ENCODE measurements around the gene PRR32. TPM values are rescaled to one million over a fixed set of nuclear protein-coding genes. Genes with fewer than 3 reads are reported as not detected.
"Not testable (repeated sequence)": the region's sequence is repeated elsewhere in the genome, so short reads cannot be mapped to it uniquely, and the experiment has no call there.

Gene PRR32
- total RNA-seq, 2 experiments from 2014 or later = not detected

- no peaks in the 10 kb centered on the region for H3K9me3 ChIP-seq (ENCODE audit: control insufficient read depth in 1 of 2, insufficient read depth in 1 of 2, low read length in 2 of 2)
- DNase-seq (no peak), ATAC-seq (ENCODE audit: poor library complexity) (no peak)
- CTCF ChIA-PET = no interaction called here
- Mint-ChIP-seq H3K27me3 (no peaks in the 10 kb centered on the region), H3K36me3 (ENCODE audit: low read depth) (no peaks in the 10 kb centered on the region), H3K4me1 (ENCODE audit: low read depth) (no peaks in the 10 kb centered on the region), H3K27ac (no peak overlapping the region), H3K4me3 (no peak overlapping the region), H3K9me3 (no peaks in the 10 kb centered on the region)
- intact Hi-C loops (cut with DNase I, micrococcal nuclease) = no loop called here
- H3K27me3 ChIP-seq (ENCODE audit: control insufficient read depth in 1 of 2, insufficient read depth in 2 of 2, low read length in 2 of 2) = no peaks in the 10 kb centered on the region
- POLR2A ChIA-PET = no interaction called here
- no peak overlapping the region for H3K4me3 ChIP-seq (ENCODE audit: low read length)
- no peaks in the 10 kb centered on the region for H3K36me3 ChIP-seq (ENCODE audit: insufficient read depth, low read length)
- no peak for TF ChIP-seq CTCF (IDR thresholded peaks at IDR 0.05)
- H3K4me1 ChIP-seq (ENCODE audit: insufficient read depth, low read length) = no peaks in the 10 kb centered on the region
- no peak overlapping the region for H3K27ac ChIP-seq (ENCODE audit: low read depth in 1 of 2, low read length in 2 of 2)
Observed at GRCh38 chrX:126799059-126799458, 20.5 kb upstream of the PRR32 start.

- H3K9me3 ChIP-seq (ENCODE audit: control insufficient read depth in 1 of 2, insufficient read depth in 1 of 2, low read length in 2 of 2); H3K9me3 Mint-ChIP-seq; intact Hi-C loops (cut with DNase I, micrococcal nuclease); POLR2A ChIA-PET; H3K4me3 ChIP-seq (ENCODE audit: low read length); H3K27ac Mint-ChIP-seq; H3K27me3 Mint-ChIP-seq; H3K36me3 ChIP-seq (ENCODE audit: insufficient read depth, low read length); CTCF ChIA-PET; H3K4me1 Mint-ChIP-seq (ENCODE audit: low read depth); H3K27ac ChIP-seq (ENCODE audit: low read depth in 1 of 2, low read length in 2 of 2); ATAC-seq (ENCODE audit: poor library complexity); H3K4me1 ChIP-seq (ENCODE audit: insufficient read depth, low read length); H3K36me3 Mint-ChIP-seq (ENCODE audit: low read depth); H3K4me3 Mint-ChIP-seq; DNase-seq; H3K27me3 ChIP-seq (ENCODE audit: control insufficient read depth in 1 of 2, insufficient read depth in 2 of 2, low read length in 2 of 2): not testable (repeated sequence)
Observed at GRCh38 chrX:126806784-126807183, 12.7 kb upstream of the PRR32 start.

- TF ChIP-seq CTCF (IDR thresholded peaks at IDR 0.05) = no peak
- CTCF ChIA-PET = interaction anchor here (1.0 kb wide), 1 partner anchor 14 kb away, joined by 3 read pairs; no protein-coding TSS in a partner anchor
- DNase-seq (no peak), ATAC-seq (ENCODE audit: poor library complexity) (no peak)
- Histone ChIP-seq H3K27ac (ENCODE audit: low read depth in 1 of 2, low read length in 2 of 2) (no peak overlapping the region), H3K36me3 (ENCODE audit: insufficient read depth, low read length) (no peaks in the 10 kb centered on the region), H3K4me3 (ENCODE audit: low read length) (no peak overlapping the region), H3K4me1 (ENCODE audit: insufficient read depth, low read length) (no peaks in the 10 kb centered on the region), H3K27me3 (ENCODE audit: control insufficient read depth in 1 of 2, insufficient read depth in 2 of 2, low read length in 2 of 2) (no peaks in the 10 kb centered on the region), H3K9me3 (ENCODE audit: control insufficient read depth in 1 of 2, insufficient read depth in 1 of 2, low read length in 2 of 2) (no peaks in the 10 kb centered on the region)
- intact Hi-C loops (cut with DNase I, micrococcal nuclease) = no loop called here
- H3K27ac Mint-ChIP-seq = no peak overlapping the region
- H3K9me3 Mint-ChIP-seq = no peaks in the 10 kb centered on the region
- no peaks in the 10 kb centered on the region for H3K4me1 Mint-ChIP-seq (ENCODE audit: low read depth)
- no peak overlapping the region for H3K4me3 Mint-ChIP-seq
- POLR2A ChIA-PET = no interaction called here
- no peaks in the 10 kb centered on the region for H3K36me3 Mint-ChIP-seq (ENCODE audit: low read depth)
- no peaks in the 10 kb centered on the region for H3K27me3 Mint-ChIP-seq
Observed at GRCh38 chrX:126815806-126816205, 3.7 kb upstream of the PRR32 start.

GRCh38 chrX:126820700-126821420 lies 1.3 kb downstream of the PRR32 start:
- Mint-ChIP-seq H3K9me3 (no peaks in the 10 kb centered on the region), H3K4me3 (no peak overlapping the region), H3K27me3 (no peaks in the 10 kb centered on the region), H3K36me3 (ENCODE audit: low read depth) (no peaks in the 10 kb centered on the region), H3K4me1 (ENCODE audit: low read depth) (no peaks in the 10 kb centered on the region), H3K27ac (no peak overlapping the region)
- no peak overlapping the region for H3K4me3 ChIP-seq (ENCODE audit: low read length)
- ChIA-PET POLR2A (no interaction called here), CTCF (no interaction called here)
- intact Hi-C loops (cut with DNase I, micrococcal nuclease) = no loop called here
- no peaks in the 10 kb centered on the region for H3K4me1 ChIP-seq (ENCODE audit: insufficient read depth, low read length)
- no peaks in the 10 kb centered on the region for H3K36me3 ChIP-seq (ENCODE audit: insufficient read depth, low read length)
- no peaks in the 10 kb centered on the region for H3K9me3 ChIP-seq (ENCODE audit: control insufficient read depth in 1 of 2, insufficient read depth in 1 of 2, low read length in 2 of 2)
- ATAC-seq (ENCODE audit: poor library complexity) (no peak), DNase-seq (no peak)
- no peaks in the 10 kb centered on the region for H3K27me3 ChIP-seq (ENCODE audit: control insufficient read depth in 1 of 2, insufficient read depth in 2 of 2, low read length in 2 of 2)
- H3K27ac ChIP-seq (ENCODE audit: low read depth in 1 of 2, low read length in 2 of 2) = no peak overlapping the region
- no peak for TF ChIP-seq CTCF (IDR thresholded peaks at IDR 0.05)

Data from CD4-positive, alpha-beta T cell (primary cell).